Spleen (tissue), 11 donors: ENCODE measurements around the gene HNRNPF. TPM values are rescaled to one million over a fixed set of nuclear protein-coding genes. Genes with fewer than 3 reads are reported as not detected.

ENCODE experiments used
- DNase-seq: peaks from one replicate; pipeline ENCODE4 v3.0.0-alpha.2; 2020
- H3K27ac ChIP-seq, 8 donors: fragments of 200-600 bp; sonication (generic) in 7 of 8; 1 replicate in 4 of 8; 2 replicates in 4 of 8; pipeline versions ENCODE4 v1.5.0 to v1.8.0; 2016 to 2021; ENCODE audit warnings: inconsistent platforms in 4 of 8, mild to moderate bottlenecking in 4 of 8, moderate library complexity in 1 of 8
- H3K27me3 ChIP-seq, 7 donors: fragments of 200-600 bp; sonication (generic) in 6 of 7; replicated peaks in 1 of 7; 1 replicate in 4 of 7; 2 replicates in 3 of 7; pipeline versions ENCODE4 v1.5.0 to v1.8.0; 2016 to 2021; ENCODE audit warnings: inconsistent platforms in 3 of 7, mild to moderate bottlenecking in 1 of 7
- H3K36me3 ChIP-seq, 6 donors: fragments of 200-600 bp; sonication (generic) in 5 of 6; 1 replicate in 4 of 6; 2 replicates in 2 of 6; pipeline versions ENCODE4 v1.5.0 to v1.8.0; 2016 to 2021; ENCODE audit warnings: inconsistent platforms in 2 of 6
- H3K4me1 ChIP-seq, 6 donors: fragments of 200-600 bp; sonication (generic) in 5 of 6; 1 replicate in 3 of 6; 2 replicates in 3 of 6; pipeline versions ENCODE4 v1.5.0 to v1.8.0; 2016 to 2021; ENCODE audit warnings: inconsistent platforms in 3 of 6
- H3K4me3 ChIP-seq, 8 donors: fragments of 200-600 bp; sonication (generic) in 7 of 8; 1 replicate in 4 of 8; 2 replicates in 4 of 8; pipeline versions ENCODE4 v1.5.0 to v1.8.0; 2016 to 2021; ENCODE audit warnings: inconsistent platforms in 4 of 8, mild to moderate bottlenecking in 4 of 8, moderate library complexity in 2 of 8
- H3K9me3 ChIP-seq, 8 donors: fragments of 200-600 bp; sonication (generic) in 7 of 8; 1 replicate in 4 of 8; 2 replicates in 4 of 8; pipeline versions ENCODE4 v1.5.0 to v1.8.0; 2016 to 2021; ENCODE audit warnings: inconsistent platforms in 4 of 8
- POLR2A ChIP-seq, 3 donors: fragments of 450-650 bp; IDR thresholded peaks; one replicate each; pipeline ENCODE4 v1.5.1; 2017; ENCODE audit warnings: antibody characterized with exemption in 3 of 3, mild to moderate bottlenecking in 1 of 3
- POLR2AphosphoS5 ChIP-seq, 3 donors: sonication (generic); formaldehyde crosslinking; IDR thresholded peaks; one replicate each; pipeline ENCODE4 v1.5.1; 2017; ENCODE audit warnings: antibody characterized with exemption in 3 of 3
- WGBS, 5 donors: extraction: QIAGEN DNeasy Blood & Tissue Kit in 3 of 5; methylation state at CpG; one replicate each; pipeline versions ENCODE4 v1.1.5 to v1.1.7; 2013 to 2018; 5-methylcytosine and 5-hydroxymethylcytosine counted together
- intact Hi-C: fragments of 100-400 bp; cut with DNase I; formaldehyde crosslinking; loops from one replicate; pipeline ENCODE4 v1.15.0; 2023; ENCODE audit warnings: low total_unique reads
- polyA plus RNA-seq, 3 donors: library from polyadenylated mRNA; stranded (reverse); fragments of 200-250 nt; gene quantifications; one replicate each; pipeline ENCODE4 v1.2.1, GENCODE V29; 2013
- total RNA-seq, 7 donors: library from RNA; depleted of rRNA in 3 of 7; stranded (reverse); fragments of >200 nt in 3 of 7; fragmentation: NEBNext Ultra II Directional in 4 of 7; extraction: Animal tissue kit (Norgen Biotek cat#: 25700) in 4 of 7; gene quantifications; one replicate each; pipeline versions ENCODE4 v1.1.0 to v1.2.1, GENCODE V29; 2016 to 2021
- TF ChIP-seq, protein P1 (sequence below), 11 experiments: fragments of 200-600 bp in 7 of 11; fragments of 450-650 bp in 4 of 11; sonication (generic) in 4 of 11; IDR thresholded peaks in 8 of 11; conservative IDR thresholded peaks in 3 of 11; 1 replicate in 7 of 11; 2 replicates in 4 of 11; pipeline versions ENCODE4 v1.4.0 to v1.8.0; 2016 to 2021; ENCODE audit warnings: antibody characterized with exemption in 11 of 11, inconsistent platforms in 4 of 11, mild to moderate bottlenecking in 1 of 11
- donor health status: healthy with polysubstance abuse.
- donor health status: DM: no; HTN: no; CAD: no; lungs with moderate emphysema.
- donor health status: DM: no; HTN: no; CAD: no.
- donor health status: Bipolar disorder and iron deficiency.
- donor health status: healthy.
- donor health status: DM: no; HTN: no; CAD: no.
- donor health status: DM: yes; HTN: yes; CAD: no.

The HNRNPF gene
- total and polyA plus RNA-seq, 10 donors = 82.8 to 253 (median 173) TPM

DNA sequence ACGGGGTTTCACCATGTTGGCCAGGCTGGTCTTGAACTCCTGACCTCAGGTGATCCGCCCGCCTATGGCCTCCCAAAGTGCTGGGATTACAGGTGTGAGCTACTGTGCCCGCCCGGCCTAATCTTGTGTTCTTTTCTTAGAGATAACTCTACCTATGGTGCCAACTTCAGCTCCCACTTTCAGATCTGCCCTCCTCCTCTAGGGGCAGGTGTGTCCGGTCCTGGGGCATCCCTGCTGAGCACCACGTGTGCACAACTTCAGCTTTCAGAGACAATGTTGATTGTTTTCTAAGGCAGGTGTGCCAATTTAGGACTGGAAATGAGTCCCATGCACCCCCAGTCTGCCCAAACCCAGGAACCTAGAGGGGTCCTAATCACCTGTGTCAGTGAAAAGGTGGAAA is 56.0 kb downstream of the HNRNPF start:
- H3K4me1 ChIP-seq = peaks cover 0 to 16% (median 9%) of the 10 kb centered on the region in 6 donors
- H3K27ac ChIP-seq = no peak overlapping the region
- H3K4me3 ChIP-seq = no peak overlapping the region
- intact Hi-C loops = no loop called here
- H3K36me3 ChIP-seq = no peaks in the 10 kb centered on the region
- no peaks in the 10 kb centered on the region for H3K9me3 ChIP-seq
- DNase-seq = peak; percentile 48
- WGBS, 5 donors = 68 to 78% (median 72%) methylated on average over 7 of the region's 7 CpGs
- TF ChIP-seq, protein P1, sequence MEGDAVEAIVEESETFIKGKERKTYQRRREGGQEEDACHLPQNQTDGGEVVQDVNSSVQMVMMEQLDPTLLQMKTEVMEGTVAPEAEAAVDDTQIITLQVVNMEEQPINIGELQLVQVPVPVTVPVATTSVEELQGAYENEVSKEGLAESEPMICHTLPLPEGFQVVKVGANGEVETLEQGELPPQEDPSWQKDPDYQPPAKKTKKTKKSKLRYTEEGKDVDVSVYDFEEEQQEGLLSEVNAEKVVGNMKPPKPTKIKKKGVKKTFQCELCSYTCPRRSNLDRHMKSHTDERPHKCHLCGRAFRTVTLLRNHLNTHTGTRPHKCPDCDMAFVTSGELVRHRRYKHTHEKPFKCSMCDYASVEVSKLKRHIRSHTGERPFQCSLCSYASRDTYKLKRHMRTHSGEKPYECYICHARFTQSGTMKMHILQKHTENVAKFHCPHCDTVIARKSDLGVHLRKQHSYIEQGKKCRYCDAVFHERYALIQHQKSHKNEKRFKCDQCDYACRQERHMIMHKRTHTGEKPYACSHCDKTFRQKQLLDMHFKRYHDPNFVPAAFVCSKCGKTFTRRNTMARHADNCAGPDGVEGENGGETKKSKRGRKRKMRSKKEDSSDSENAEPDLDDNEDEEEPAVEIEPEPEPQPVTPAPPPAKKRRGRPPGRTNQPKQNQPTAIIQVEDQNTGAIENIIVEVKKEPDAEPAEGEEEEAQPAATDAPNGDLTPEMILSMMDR (IDR thresholded peaks at IDR 0.05 in 8 of 11, conservative IDR thresholded peaks at IDR 0.05 in 3 of 11) = no peak
- TF ChIP-seq POLR2AphosphoS5 (IDR thresholded peaks at IDR 0.05) = no peak
- TF ChIP-seq POLR2A (IDR thresholded peaks at IDR 0.05) = no peak
- H3K27me3 ChIP-seq = peaks cover 0 to 25% (median 10%) of the 10 kb centered on the region in 7 donors

DNA sequence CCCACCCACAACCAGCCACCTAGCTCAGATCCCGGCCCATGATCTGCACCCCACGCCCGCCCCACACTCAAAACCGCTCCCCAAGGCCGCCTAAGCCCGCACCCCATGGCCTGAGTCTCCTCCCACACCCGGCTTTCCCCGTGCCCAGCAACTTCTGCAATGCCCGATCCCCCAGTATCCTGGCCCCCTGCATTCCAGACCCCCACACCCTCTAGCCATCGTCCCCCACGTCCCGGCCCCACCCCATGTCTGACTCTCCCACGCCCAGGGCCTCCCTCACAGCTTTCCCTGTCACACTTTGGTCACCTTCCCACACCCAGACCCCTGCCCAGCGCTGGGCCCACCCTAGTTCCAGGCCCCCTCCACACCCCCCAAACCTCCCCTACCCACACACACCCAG is 57.7 kb downstream of the HNRNPF start:
- Histone ChIP-seq H3K9me3 (no peaks in the 10 kb centered on the region), H3K36me3 (no peaks in the 10 kb centered on the region), H3K4me3 (no peak overlapping the region), H3K4me1 (peaks cover 0 to 17% (median 10%) of the 10 kb centered on the region in 6 donors), H3K27me3 (peaks cover 0 to 25% (median 10%) of the 10 kb centered on the region in 7 donors), H3K27ac (no peak overlapping the region)
- no peak for DNase-seq
- intact Hi-C loops = no loop called here
- TF ChIP-seq POLR2A (IDR thresholded peaks at IDR 0.05) = no peak
- TF ChIP-seq, protein P1 (IDR thresholded peaks at IDR 0.05 in 8 of 11, conservative IDR thresholded peaks at IDR 0.05 in 3 of 11) = no peak
- 67 to 85% (median 72%) methylated on average over 11 to 14 of the region's 14 CpGs for WGBS, 5 donors

DNA sequence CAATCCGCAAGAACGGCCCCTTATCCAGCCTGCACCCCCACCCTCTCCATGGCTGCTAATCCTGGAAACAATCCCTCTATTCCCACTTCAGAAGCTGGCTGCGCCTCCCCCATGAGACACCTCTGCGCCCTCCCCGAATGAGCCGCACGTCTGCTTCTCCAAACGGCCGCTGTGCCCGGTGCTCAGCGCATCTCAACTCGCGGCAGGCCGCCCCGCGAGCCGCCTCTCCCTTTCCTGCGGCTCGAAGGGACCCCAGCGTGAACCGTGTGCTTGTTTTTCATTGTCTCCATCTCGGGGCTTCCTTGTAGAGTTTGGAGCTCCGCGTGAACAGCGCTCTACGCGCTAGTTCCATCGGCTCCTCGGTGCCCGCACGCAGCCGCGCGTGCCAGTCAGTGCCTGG is 58.3 kb downstream of the HNRNPF start:
- H3K4me3 ChIP-seq = peak overlapping the region in 1 of 8 donors; percentile 22
- TF ChIP-seq, protein P1 (IDR thresholded peaks at IDR 0.05 in 8 of 11, conservative IDR thresholded peaks at IDR 0.05 in 3 of 11) = no peak
- no peak for TF ChIP-seq POLR2AphosphoS5 (IDR thresholded peaks at IDR 0.05)
- no peak for TF ChIP-seq POLR2A (IDR thresholded peaks at IDR 0.05)

DNA sequence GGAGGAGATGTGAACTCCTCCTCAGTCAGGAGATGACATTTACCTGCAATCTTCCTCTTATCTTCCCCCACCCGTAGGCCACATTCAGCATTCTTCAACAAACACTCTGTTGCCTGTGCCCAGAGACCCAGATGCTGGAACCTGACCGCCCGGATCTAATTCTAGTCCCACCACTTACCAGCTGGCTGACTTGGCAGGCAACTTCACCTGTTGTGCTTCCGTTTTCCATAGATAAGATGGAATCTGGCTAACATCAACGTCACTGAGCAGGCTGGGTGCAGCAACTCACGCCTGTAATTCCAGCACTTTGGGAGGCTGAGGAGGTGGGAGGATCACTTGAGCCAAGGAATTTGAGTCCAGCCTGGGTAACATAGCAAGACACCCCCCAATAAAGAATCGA is 58.8 kb downstream of the HNRNPF start:
- intact Hi-C loops = no loop called here
- DNase-seq = no peak
- no peaks in the 10 kb centered on the region for H3K36me3 ChIP-seq
- TF ChIP-seq POLR2A (IDR thresholded peaks at IDR 0.05) (no peak), POLR2AphosphoS5 (IDR thresholded peaks at IDR 0.05) (no peak)
- TF ChIP-seq, protein P1 (IDR thresholded peaks at IDR 0.05 in 8 of 11, conservative IDR thresholded peaks at IDR 0.05 in 3 of 11) = no peak
- H3K9me3 ChIP-seq = no peaks in the 10 kb centered on the region
- peaks cover 0 to 17% (median 10%) of the 10 kb centered on the region in 6 donors for H3K4me1 ChIP-seq
- no peak overlapping the region for H3K27ac ChIP-seq
- no peak overlapping the region for H3K4me3 ChIP-seq
- 72 to 91% (median 80%) methylated on average over 6 to 7 of the region's 7 CpGs for WGBS, 5 donors
- peaks cover 0 to 25% (median 10%) of the 10 kb centered on the region in 7 donors for H3K27me3 ChIP-seq

More for the DNA sequence above, 58.3 kb downstream of the HNRNPF start:
- H3K36me3 ChIP-seq = no peaks in the 10 kb centered on the region
- no peak for DNase-seq
- peaks cover 0 to 25% (median 10%) of the 10 kb centered on the region in 7 donors for H3K27me3 ChIP-seq
- peaks cover 0 to 17% (median 10%) of the 10 kb centered on the region in 6 donors for H3K4me1 ChIP-seq
- intact Hi-C loops = no loop called here
- WGBS, 5 donors = 26 to 82% (median 36%) methylated on average over 34 of the region's 34 CpGs
- no peaks in the 10 kb centered on the region for H3K9me3 ChIP-seq
- no peak overlapping the region for H3K27ac ChIP-seq
